ENCODE results near the gene DPY19L1.
"Not testable (repeated sequence)": the region's sequence is repeated elsewhere in the genome, so short reads cannot be mapped to it uniquely, and the experiment has no call there.

The DPY19L1 gene

DNA sequence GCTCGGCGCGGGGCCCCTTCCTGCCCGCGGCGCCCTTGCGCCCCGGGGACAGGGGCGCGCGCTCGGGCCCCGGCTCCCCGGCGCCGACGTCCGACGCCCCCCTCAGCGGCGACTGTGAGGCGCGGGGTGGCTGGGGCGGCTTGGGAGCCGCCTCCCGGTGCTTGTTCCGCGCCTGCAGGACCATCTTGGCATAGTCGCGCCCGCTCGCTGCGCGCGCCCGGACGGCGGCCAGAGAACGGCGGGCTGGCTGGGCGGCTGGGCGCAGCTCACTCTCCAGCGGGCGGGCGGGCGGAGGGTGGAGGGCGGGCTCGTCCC is at the start of gene DPY19L1:
Gene DPY19L1, minus strand, starts transcription at position 275 of the 315 bp plus-strand sequence. Its CDS starts 91 bp downstream, at position 184.
- Histone ChIP-seq H3F3A (ENCODE audit: control insufficient read depth, insufficient read depth) (no peaks in the 10 kb centered on the region), H3K4me1 (ENCODE audit: control insufficient read depth, low read length) (peaks cover 36% of the 10 kb centered on the region), H3K79me2 (ENCODE audit: control insufficient read depth, low read length) (peaks cover 46% of the 10 kb centered on the region), H3K36me3 (ENCODE audit: control insufficient read depth, low read length) (no peaks in the 10 kb centered on the region), H3K9me2 (replicated peaks; ENCODE audit: control insufficient read depth, low read length) (no peaks in the 10 kb centered on the region), H3K4me2 (ENCODE audit: low read length) (peak within 1 kb of the TSS; percentile 88), H3K4me3 (ENCODE audit: low read length) (peak within 1 kb of the TSS; percentile 88), H3K27ac (ENCODE audit: low read depth, low read length) (peak within 1 kb of the TSS; percentile 66), H3K9me3 (ENCODE audit: control insufficient read depth, insufficient read depth, low read length) (no peaks in the 10 kb centered on the region), H3K27me3 (ENCODE audit: control insufficient read depth, low read length) (no peaks in the 10 kb centered on the region), H4K20me1 (ENCODE audit: control insufficient read depth, insufficient read depth, low read depth, low read length) (no peaks in the 10 kb centered on the region; the same call in 1 of the 2 replicates)
- TF ChIP-seq, protein P1, sequence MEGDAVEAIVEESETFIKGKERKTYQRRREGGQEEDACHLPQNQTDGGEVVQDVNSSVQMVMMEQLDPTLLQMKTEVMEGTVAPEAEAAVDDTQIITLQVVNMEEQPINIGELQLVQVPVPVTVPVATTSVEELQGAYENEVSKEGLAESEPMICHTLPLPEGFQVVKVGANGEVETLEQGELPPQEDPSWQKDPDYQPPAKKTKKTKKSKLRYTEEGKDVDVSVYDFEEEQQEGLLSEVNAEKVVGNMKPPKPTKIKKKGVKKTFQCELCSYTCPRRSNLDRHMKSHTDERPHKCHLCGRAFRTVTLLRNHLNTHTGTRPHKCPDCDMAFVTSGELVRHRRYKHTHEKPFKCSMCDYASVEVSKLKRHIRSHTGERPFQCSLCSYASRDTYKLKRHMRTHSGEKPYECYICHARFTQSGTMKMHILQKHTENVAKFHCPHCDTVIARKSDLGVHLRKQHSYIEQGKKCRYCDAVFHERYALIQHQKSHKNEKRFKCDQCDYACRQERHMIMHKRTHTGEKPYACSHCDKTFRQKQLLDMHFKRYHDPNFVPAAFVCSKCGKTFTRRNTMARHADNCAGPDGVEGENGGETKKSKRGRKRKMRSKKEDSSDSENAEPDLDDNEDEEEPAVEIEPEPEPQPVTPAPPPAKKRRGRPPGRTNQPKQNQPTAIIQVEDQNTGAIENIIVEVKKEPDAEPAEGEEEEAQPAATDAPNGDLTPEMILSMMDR (IDR thresholded peaks at IDR 0.05; ENCODE audit: low read depth, low read length, poor library complexity, severe bottlenecking) = no peak
- TF ChIP-seq EZH2phosphoT487 (IDR thresholded peaks at IDR 0.05; ENCODE audit: borderline replicate concordance, low read length) = no peak

GRCh38 chr7:35079517-35079916 is 42.2 kb upstream of the DPY19L1 start:
- not testable (repeated sequence) for H3K79me2 ChIP-seq (ENCODE audit: control insufficient read depth, low read length); H3K9me3 ChIP-seq (ENCODE audit: control insufficient read depth, insufficient read depth, low read length); H3K9me2 ChIP-seq (replicated peaks; ENCODE audit: control insufficient read depth, low read length); H3K36me3 ChIP-seq (ENCODE audit: control insufficient read depth, low read length); H3K27ac ChIP-seq (ENCODE audit: low read depth, low read length); H3K4me2 ChIP-seq (ENCODE audit: low read length); H3F3A ChIP-seq (ENCODE audit: control insufficient read depth, insufficient read depth); H4K20me1 ChIP-seq (ENCODE audit: control insufficient read depth, insufficient read depth, low read depth, low read length); H3K27me3 ChIP-seq (ENCODE audit: control insufficient read depth, low read length); H3K4me3 ChIP-seq (ENCODE audit: low read length); H3K4me1 ChIP-seq (ENCODE audit: control insufficient read depth, low read length)

DNA sequence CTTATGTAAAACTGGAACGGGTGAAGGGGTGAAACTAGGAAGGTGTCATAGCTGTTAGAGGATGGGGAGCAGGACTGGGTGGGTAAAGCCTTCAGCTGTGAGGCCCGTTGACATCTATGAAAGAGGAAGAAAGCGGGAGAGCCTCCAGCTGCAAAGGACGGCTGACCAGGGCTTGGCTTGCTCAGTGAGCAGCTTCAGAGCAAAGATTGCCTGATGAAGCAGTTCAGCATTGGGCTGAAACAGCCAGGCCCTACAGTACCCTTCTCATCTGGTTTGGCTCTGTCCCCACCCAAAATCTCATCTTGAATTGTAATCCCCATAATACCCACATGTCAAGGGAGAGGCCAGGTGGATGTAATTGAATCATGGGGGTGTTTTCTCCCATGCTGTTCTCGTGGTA is 36.7 kb upstream of the DPY19L1 start:
- H3K27me3 ChIP-seq (ENCODE audit: control insufficient read depth, low read length); H3K36me3 ChIP-seq (ENCODE audit: control insufficient read depth, low read length); H3K79me2 ChIP-seq (ENCODE audit: control insufficient read depth, low read length); H3F3A ChIP-seq (ENCODE audit: control insufficient read depth, insufficient read depth); H3K9me2 ChIP-seq (replicated peaks; ENCODE audit: control insufficient read depth, low read length); H3K4me1 ChIP-seq (ENCODE audit: control insufficient read depth, low read length); H3K4me3 ChIP-seq (ENCODE audit: low read length); H4K20me1 ChIP-seq (ENCODE audit: control insufficient read depth, insufficient read depth, low read depth, low read length); H3K27ac ChIP-seq (ENCODE audit: low read depth, low read length); H3K9me3 ChIP-seq (ENCODE audit: control insufficient read depth, insufficient read depth, low read length): not testable (repeated sequence)
- peak overlapping the region; percentile 44; the same call in 1 of the 2 replicates for H3K4me2 ChIP-seq (ENCODE audit: low read length)

DNA sequence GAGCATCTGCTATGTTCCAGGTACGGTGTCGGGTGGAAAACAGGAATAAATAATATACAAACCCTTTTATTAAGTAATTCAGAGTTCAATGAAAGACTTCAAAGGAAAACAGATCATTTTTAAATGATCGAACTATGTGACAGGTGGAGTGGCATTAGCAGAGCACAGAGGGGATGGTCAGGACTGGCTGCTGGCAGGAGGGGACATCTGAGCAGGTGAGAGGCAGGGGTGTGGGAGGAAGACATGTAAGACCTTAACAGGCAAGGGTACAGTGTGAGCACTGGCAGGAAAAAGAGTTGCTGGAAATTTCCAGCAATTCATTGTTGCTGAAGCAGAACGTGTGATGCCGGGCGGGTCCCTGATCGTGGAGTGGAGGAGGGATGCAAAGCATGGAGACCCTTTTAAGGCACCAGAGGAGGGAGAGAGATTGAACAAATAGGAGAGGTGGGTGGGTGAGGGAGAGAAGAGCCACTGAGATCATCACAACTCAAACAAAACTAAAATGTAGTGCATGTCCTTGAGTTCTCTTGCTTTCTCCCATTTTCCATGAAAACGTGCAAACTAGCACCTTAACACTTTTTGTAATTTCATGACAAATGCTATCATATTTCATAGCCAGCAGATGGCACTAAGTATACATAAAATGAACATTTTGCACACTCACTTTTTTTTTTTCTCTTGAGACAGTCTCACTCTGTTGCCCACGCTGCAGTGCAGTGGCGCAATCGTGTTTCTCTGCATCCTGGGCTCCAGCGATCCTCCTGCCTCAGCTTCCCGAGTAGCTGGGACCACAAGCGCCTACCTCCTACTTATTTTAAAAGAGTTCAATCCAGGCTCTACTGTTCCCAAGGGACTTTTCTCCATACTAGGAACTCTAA is 35.9 kb upstream of the DPY19L1 start:
- H3K4me2 ChIP-seq (ENCODE audit: low read length) = peak overlapping the region; percentile 44; the same call in 1 of the 2 replicates
- not testable (repeated sequence) for H3F3A ChIP-seq (ENCODE audit: control insufficient read depth, insufficient read depth); H3K4me1 ChIP-seq (ENCODE audit: control insufficient read depth, low read length); H3K36me3 ChIP-seq (ENCODE audit: control insufficient read depth, low read length); H3K27me3 ChIP-seq (ENCODE audit: control insufficient read depth, low read length); H3K9me2 ChIP-seq (replicated peaks; ENCODE audit: control insufficient read depth, low read length); H3K9me3 ChIP-seq (ENCODE audit: control insufficient read depth, insufficient read depth, low read length); H3K79me2 ChIP-seq (ENCODE audit: control insufficient read depth, low read length); H4K20me1 ChIP-seq (ENCODE audit: control insufficient read depth, insufficient read depth, low read depth, low read length); H3K4me3 ChIP-seq (ENCODE audit: low read length); H3K27ac ChIP-seq (ENCODE audit: low read depth, low read length)
- TF ChIP-seq, protein P1 (IDR thresholded peaks at IDR 0.05; ENCODE audit: low read depth, low read length, poor library complexity, severe bottlenecking) = peak; percentile 27

DNA sequence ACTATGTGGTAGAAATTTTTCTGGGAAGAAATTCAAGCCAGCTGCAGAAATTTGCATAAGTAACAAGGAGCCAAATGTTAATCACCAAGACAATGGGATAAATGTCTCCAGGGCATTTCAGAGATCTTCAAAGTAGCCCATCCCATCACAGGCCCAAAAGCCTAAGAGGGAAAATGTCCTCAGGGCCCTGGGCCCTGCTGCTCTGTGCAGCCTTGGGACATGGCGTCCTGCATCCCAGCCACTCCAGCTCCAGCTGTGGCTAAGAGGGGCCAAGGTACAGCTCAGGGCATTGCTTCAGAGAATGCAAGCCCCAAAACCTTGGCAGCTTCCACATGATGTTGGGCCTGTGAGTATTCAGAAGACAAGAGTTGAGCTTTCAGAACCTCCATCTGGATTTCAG is 31.8 kb upstream of the DPY19L1 start:
- not testable (repeated sequence) for H3K79me2 ChIP-seq (ENCODE audit: control insufficient read depth, low read length); H3K9me3 ChIP-seq (ENCODE audit: control insufficient read depth, insufficient read depth, low read length); H3K9me2 ChIP-seq (replicated peaks; ENCODE audit: control insufficient read depth, low read length); H4K20me1 ChIP-seq (ENCODE audit: control insufficient read depth, insufficient read depth, low read depth, low read length); H3K36me3 ChIP-seq (ENCODE audit: control insufficient read depth, low read length); H3K4me1 ChIP-seq (ENCODE audit: control insufficient read depth, low read length); H3F3A ChIP-seq (ENCODE audit: control insufficient read depth, insufficient read depth); H3K4me2 ChIP-seq (ENCODE audit: low read length); H3K4me3 ChIP-seq (ENCODE audit: low read length); H3K27me3 ChIP-seq (ENCODE audit: control insufficient read depth, low read length); H3K27ac ChIP-seq (ENCODE audit: low read depth, low read length)

- H3K79me2 ChIP-seq (ENCODE audit: control insufficient read depth, low read length); H3K9me3 ChIP-seq (ENCODE audit: control insufficient read depth, insufficient read depth, low read length); H3F3A ChIP-seq (ENCODE audit: control insufficient read depth, insufficient read depth); H3K9me2 ChIP-seq (replicated peaks; ENCODE audit: control insufficient read depth, low read length); H3K4me1 ChIP-seq (ENCODE audit: control insufficient read depth, low read length); H3K4me2 ChIP-seq (ENCODE audit: low read length); H3K27ac ChIP-seq (ENCODE audit: low read depth, low read length); H3K27me3 ChIP-seq (ENCODE audit: control insufficient read depth, low read length); H3K4me3 ChIP-seq (ENCODE audit: low read length); H4K20me1 ChIP-seq (ENCODE audit: control insufficient read depth, insufficient read depth, low read depth, low read length); H3K36me3 ChIP-seq (ENCODE audit: control insufficient read depth, low read length): not testable (repeated sequence)
Observed at GRCh38 chr7:35065382-35065781, 28.1 kb upstream of the DPY19L1 start.
